GM10847 (cell line): ENCODE results near the gene HOXD9.

ENCODE experiments used
- POLR2A ChIP-seq: IDR thresholded peaks from 2 replicates; pipeline ENCODE4 v1.6.1; 2011; ENCODE audit not compliant: insufficient read length; ENCODE audit errors: extremely low read depth

The HOXD9 gene

GRCh38 chr2:176130957-176131847 lies 8.7 kb downstream of the HOXD9 start:
- TF ChIP-seq POLR2A: no peak

- no peak for TF ChIP-seq POLR2A
Measured at GRCh38 chr2:176131848-176132158, 9.3 kb downstream of the HOXD9 start.

- TF ChIP-seq POLR2A: no peak
Measured at GRCh38 chr2:176132205-176133171, 10.0 kb downstream of the HOXD9 start.

GRCh38 chr2:176133389-176133788 lies 10.9 kb downstream of the HOXD9 start:
- TF ChIP-seq POLR2A: no peak

DNA sequence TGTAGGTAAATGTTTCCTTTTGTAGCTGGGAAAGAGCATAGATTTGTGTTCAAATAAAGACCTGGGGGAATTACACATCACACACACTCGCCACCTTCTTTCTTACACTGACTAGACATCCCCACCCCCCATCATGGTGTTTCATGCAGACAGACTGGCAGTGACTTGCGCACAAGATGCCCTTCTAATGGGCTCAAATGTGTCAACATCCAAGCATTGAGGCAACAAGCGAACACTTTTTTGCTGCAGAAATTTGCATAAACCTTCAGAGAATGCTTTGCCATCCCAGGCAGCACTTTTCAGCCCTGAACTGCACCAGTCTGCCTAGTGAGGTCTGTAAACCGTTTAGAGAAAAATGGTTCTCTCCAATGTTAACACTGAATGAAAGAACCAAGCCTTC lies 11.5 kb downstream of the HOXD9 start:
- TF ChIP-seq POLR2A: no peak

DNA sequence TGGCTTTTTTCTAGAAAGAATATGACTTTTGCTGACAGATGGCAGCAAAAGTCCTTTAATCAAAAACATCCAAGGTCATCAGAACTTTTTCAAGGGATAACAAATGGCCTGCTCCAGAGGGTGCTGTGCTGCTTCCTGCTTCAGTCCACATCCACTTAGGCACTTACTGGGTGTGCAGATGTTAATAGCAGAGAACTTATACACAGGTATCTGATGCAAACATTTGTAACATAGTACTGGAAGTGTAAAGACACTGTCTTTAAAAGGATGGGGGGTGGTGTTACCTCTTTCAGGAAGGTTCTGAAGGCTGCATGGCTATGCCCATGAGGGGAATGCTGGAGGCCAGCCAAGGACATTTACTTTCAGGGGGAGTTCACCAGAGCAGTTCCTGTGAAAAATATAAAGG lies 12.5 kb downstream of the HOXD9 start:
- TF ChIP-seq POLR2A: no peak

DNA sequence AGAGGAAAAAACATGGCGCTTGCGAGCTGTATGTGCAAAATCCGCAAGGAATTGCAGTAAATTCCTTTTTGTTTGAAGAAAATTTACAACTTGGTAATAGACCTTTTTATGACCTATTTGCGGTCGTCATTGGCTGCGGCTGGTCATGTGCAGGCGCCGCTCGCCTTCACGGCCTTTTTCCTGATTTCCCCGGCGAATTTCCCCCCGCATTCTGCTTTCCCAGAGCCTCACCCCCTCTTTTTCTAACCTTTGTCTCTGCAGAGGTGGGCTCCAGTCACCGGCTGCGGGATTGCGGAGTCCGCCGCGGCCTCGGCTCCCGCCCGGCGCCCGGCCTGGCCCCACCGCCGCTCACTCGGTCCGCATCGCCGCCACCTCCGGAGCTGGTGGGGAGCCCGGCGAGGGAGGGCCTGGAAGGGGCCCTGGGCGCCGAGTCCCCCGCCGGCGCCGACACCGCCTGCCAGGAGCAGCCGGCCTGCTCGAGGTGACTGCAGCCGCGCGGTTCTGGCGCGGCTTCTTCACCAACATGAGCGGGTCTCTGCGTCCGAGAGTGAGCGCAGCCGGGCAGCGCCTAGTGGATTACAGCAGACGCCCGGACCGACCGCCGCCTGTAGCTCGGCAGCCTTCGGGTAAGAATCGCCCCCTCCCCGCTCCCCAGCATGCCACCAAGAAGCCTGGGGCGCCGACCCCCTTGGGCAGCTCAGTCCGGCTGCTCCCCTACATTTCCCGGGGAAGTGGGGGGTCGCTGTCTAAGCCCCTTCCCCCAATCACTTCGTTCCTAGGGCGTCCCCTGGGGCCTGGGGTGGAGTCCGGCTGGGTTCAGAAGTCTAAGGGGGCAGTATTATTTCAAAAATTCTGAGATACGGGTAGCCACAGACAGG lies 14.1 kb downstream of the HOXD9 start:
- no peak for TF ChIP-seq POLR2A

DNA sequence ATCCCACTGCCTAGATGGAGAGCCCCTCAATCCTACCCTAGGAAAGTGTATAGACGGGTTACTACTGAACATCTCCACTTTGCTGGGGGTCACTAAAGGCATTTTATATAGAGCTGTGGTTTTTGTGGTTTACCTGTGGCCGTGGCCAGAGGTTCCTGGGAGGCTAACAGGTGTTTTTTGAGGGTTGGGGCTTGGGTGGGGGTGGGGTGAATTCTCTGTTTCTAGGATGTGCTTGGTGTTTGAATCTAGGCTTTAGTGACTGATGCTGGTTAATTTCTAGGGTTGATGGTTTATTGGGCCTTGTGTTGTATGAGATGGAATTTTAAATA lies 14.7 kb downstream of the HOXD9 start:
- TF ChIP-seq POLR2A: no peak

DNA sequence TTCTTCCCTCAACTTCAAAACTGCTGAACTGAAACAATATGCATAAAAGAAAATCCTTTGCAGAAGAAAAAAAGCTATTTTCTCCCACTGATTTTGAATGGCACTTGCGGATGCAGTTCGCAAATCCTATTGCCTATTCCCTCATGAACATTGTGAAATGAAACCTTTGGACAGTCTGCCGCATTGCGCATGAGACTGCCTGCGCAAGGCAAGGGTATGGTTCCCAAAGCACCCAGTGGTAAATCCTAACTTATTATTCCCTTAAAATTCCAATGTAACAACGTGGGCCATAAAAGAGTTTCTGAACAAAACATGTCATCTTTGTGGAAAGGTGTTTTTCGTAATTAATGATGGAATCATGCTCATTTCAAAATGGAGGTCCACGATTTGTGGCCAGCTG lies 15.4 kb downstream of the HOXD9 start:
- no peak for TF ChIP-seq POLR2A

DNA sequence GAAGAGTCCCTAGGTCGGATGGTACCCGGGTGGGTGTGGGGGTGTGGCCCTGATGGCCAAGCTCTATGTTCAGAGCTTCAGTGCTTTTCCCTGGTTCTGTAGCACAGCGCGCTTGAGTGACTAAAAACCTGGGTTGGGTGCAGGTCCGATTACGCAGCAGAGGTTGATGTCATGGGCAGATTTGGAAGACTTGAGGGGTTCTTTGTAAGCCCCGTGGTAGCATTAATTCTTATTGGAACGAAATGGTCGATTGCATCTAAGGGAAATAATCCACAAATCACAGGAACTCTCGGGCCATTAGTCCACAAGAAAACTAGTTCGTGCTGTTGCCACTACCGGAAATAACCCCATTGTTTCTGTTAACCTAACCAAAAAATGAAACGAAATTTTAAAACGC lies 16.0 kb downstream of the HOXD9 start:
- no peak for TF ChIP-seq POLR2A

GRCh38 chr2:176138923-176139660 lies 16.6 kb downstream of the HOXD9 start:
- TF ChIP-seq POLR2A: no peak

DNA sequence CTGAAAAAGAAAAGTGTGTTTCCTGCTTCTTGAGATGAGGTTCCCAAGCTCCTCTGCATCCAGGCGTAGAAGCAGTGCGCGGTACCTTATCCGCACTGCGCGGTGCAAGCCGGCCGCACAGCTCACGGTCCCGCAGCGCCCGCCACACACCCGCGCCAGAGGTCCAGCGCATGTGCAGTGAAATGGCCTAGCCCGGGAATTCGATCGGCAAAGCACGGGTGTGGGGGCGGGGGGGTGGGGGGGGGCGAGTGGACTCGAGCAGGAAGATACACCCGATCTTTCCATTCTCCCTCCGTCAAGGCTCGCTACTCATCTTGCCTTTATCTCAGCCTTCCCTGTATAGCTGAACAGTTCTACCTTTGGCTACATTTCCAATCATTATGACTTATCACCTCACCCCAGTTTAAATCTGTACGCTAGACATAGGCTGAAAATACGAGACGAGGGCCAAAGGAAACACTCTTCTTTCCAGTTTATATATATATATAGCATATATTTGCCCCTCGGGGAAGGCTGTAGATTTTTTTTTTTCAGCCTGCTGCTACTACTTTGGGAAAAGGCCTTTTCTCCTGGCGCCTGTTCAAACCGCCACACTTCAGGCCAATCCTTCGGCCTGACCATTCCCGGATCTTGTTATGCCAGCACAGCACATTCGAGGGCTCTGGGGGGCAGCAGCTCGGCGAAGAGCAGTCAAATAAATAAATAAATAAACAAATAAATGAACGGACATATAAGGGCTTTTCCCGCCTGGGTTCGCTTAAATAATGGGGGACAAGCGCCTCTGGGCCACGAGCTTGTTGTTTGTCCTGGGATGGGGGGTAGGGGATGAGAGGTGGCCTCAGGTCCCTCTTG lies 17.4 kb downstream of the HOXD9 start:
- TF ChIP-seq POLR2A: no peak

- no peak for TF ChIP-seq POLR2A
Measured at GRCh38 chr2:176140513-176141317, 18.2 kb downstream of the HOXD9 start.

- no peak for TF ChIP-seq POLR2A
Measured at GRCh38 chr2:176142281-176142680, 19.8 kb downstream of the HOXD9 start.
